ENCODE results near the gene FRK. TPM values are rescaled to one million over a fixed set of nuclear protein-coding genes. Genes with fewer than 3 reads are reported as not detected.

Gene FRK
- total RNA-seq, 2 experiments from 2014 or later: 0.13 to 0.46 TPM

GRCh38 chr6:115901896-115902295 is 158.8 kb downstream of the FRK start:
- no peak overlapping the region for H3K4me3 ChIP-seq (ENCODE audit: low read depth, low read length, poor library complexity, severe bottlenecking)
- intact Hi-C loops (cut with micrococcal nuclease; ENCODE audit: unreplicated experiment): no loop called here
- no peaks in the 10 kb centered on the region for H4K20me1 ChIP-seq (ENCODE audit: insufficient read depth, low read length)
- no peaks in the 10 kb centered on the region for H3K4me1 ChIP-seq (ENCODE audit: insufficient read depth, low read length, poor library complexity, severe bottlenecking)
- H3K9me2 ChIP-seq (ENCODE audit: insufficient read depth, low read length): no peaks in the 10 kb centered on the region
- H3K27ac ChIP-seq (ENCODE audit: low read depth, low read length, poor library complexity, severe bottlenecking): no peak overlapping the region
- ChIA-PET CTCF (ENCODE audit: unreplicated experiment) (no interaction called here), POLR2A (interaction anchor here (1.1 kb wide), 1 partner anchor 37 kb away, joined by 3 read pairs; no protein-coding TSS in a partner anchor)
- no peaks in the 10 kb centered on the region for H3K36me3 ChIP-seq (ENCODE audit: insufficient read depth, low read length)
- no peak for DNase-seq (ENCODE audit: low spot score)
- no TSS peak for BruUV-seq (replicated peaks)
- no peaks in the 10 kb centered on the region for H3K79me2 ChIP-seq (ENCODE audit: insufficient read depth, low read depth, low read length)
- TF ChIP-seq EZH2phosphoT487 (IDR thresholded peaks at IDR 0.05; ENCODE audit: borderline replicate concordance, low read depth, low read length) (no peak), CTCF (conservative IDR thresholded peaks at IDR 0.05; ENCODE audit: low read length) (no peak)
- H3K9me3 ChIP-seq (ENCODE audit: low read length): no peaks in the 10 kb centered on the region
- no peak overlapping the region for H2AFZ ChIP-seq (ENCODE audit: low read length)
- no peak overlapping the region for H3K4me2 ChIP-seq (ENCODE audit: low read length)

DNA sequence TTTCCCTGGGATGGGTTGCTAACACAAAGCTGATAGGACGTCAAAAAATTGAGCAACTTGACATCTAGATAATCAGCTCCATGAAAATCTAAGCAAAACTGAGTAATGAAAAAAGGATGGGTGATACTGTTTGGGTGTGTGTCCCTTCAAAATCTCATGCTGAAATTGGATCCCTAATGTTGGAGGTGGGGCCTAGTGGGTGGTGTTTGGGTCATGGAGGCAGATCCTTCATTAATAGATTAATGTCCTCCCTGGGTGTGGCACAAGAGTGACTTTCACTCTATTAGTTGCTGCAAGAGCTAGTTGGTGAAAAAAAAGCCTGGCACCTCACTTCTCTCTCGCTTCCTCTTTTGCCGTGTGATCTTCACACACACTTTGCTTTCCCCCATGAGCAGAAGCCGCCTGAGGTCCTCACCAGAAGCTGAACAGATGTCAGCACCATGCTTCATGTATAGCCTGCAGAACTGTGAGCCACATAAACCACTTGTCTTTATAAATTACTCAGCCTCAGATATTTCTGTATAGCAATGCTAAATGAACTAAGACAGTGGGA is 160.9 kb downstream of the FRK start:
- POLR2A ChIA-PET: interaction anchor here (0.6 to 1.3 kb wide), 2 partner anchors 9 to 887 kb away, joined by 3 to 4 read pairs; no protein-coding TSS in a partner anchor
- Histone ChIP-seq H2AFZ (ENCODE audit: low read length) (no peak overlapping the region), H3K79me2 (ENCODE audit: insufficient read depth, low read depth, low read length) (no peaks in the 10 kb centered on the region), H3K9me3 (ENCODE audit: low read length) (no peaks in the 10 kb centered on the region), H3K36me3 (ENCODE audit: insufficient read depth, low read length) (no peaks in the 10 kb centered on the region), H3K4me3 (ENCODE audit: low read depth, low read length, poor library complexity, severe bottlenecking) (no peak overlapping the region), H3K27ac (ENCODE audit: low read depth, low read length, poor library complexity, severe bottlenecking) (no peak overlapping the region), H3K4me1 (ENCODE audit: insufficient read depth, low read length, poor library complexity, severe bottlenecking) (no peaks in the 10 kb centered on the region), H3K4me2 (ENCODE audit: low read length) (no peak overlapping the region), H4K20me1 (ENCODE audit: insufficient read depth, low read length) (no peaks in the 10 kb centered on the region), H3K9me2 (ENCODE audit: insufficient read depth, low read length) (no peaks in the 10 kb centered on the region)
- no peak for TF ChIP-seq CTCF (conservative IDR thresholded peaks at IDR 0.05; ENCODE audit: low read length)
- no peak for TF ChIP-seq EZH2phosphoT487 (IDR thresholded peaks at IDR 0.05; ENCODE audit: borderline replicate concordance, low read depth, low read length)
- no TSS peak for BruUV-seq (replicated peaks)
- CTCF ChIA-PET (ENCODE audit: unreplicated experiment): interaction anchor here (0.6 kb wide), 1 partner anchor 1415 kb away, joined by 3 read pairs; no protein-coding TSS in a partner anchor
- peak; percentile 8 for DNase-seq (ENCODE audit: low spot score)
- intact Hi-C loops (cut with micrococcal nuclease; ENCODE audit: unreplicated experiment): loop anchor here (5.0 kb wide), 1 partner anchor 1153 kb away; no protein-coding TSS in a partner anchor

DNA sequence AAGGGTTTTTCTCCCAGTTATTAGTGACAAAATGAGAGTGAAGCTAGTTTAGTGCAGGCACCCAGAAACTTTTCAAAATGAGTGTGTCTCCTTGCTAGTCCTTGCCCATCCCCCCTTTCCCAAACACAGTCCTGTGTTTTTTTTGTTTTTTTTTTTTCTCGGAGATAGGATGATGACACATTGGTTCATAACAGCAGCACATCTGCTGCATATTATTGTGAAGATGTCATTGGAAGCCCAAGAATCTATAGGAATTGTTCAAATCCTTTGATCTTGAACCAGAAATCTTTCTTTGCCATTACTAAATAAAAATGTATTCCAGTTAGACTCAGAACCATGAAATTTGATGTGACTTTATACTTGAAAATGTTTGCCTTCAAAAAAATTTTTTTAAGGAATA is 162.4 kb downstream of the FRK start:
- no peak overlapping the region for H2AFZ ChIP-seq (ENCODE audit: low read length)
- intact Hi-C loops (cut with micrococcal nuclease; ENCODE audit: unreplicated experiment): loop anchor here (5.0 kb wide), 1 partner anchor 1151 kb away; no protein-coding TSS in a partner anchor
- no peak overlapping the region for H3K4me3 ChIP-seq (ENCODE audit: low read depth, low read length, poor library complexity, severe bottlenecking)
- no peaks in the 10 kb centered on the region for H3K36me3 ChIP-seq (ENCODE audit: insufficient read depth, low read length)
- H3K9me2 ChIP-seq (ENCODE audit: insufficient read depth, low read length): no peaks in the 10 kb centered on the region
- TF ChIP-seq EZH2phosphoT487 (IDR thresholded peaks at IDR 0.05; ENCODE audit: borderline replicate concordance, low read depth, low read length) (no peak), CTCF (conservative IDR thresholded peaks at IDR 0.05; ENCODE audit: low read length) (no peak)
- POLR2A ChIA-PET: no interaction called here
- H3K4me2 ChIP-seq (ENCODE audit: low read length): no peak overlapping the region
- no peak overlapping the region for H3K27ac ChIP-seq (ENCODE audit: low read depth, low read length, poor library complexity, severe bottlenecking)
- H3K9me3 ChIP-seq (ENCODE audit: low read length): no peaks in the 10 kb centered on the region
- DNase-seq (ENCODE audit: low spot score): no peak
- BruUV-seq (replicated peaks): no TSS peak
- no peaks in the 10 kb centered on the region for H4K20me1 ChIP-seq (ENCODE audit: insufficient read depth, low read length)
- CTCF ChIA-PET (ENCODE audit: unreplicated experiment): no interaction called here
- H3K4me1 ChIP-seq (ENCODE audit: insufficient read depth, low read length, poor library complexity, severe bottlenecking): no peaks in the 10 kb centered on the region
- H3K79me2 ChIP-seq (ENCODE audit: insufficient read depth, low read depth, low read length): no peaks in the 10 kb centered on the region

All from OCI-LY7 (cell line).